Trophoblast cell (in vitro differentiated cells and primary cell): ENCODE results near the gene CD40LG.

Experiments
- DNase-seq, 2 donors: peaks; one replicate each; pipeline ENCODE4 v3.0.0-alpha.2; 2016
- H2AFZ ChIP-seq: 2 replicates; pipeline ENCODE4 v1.6.1; 2013; ENCODE audit warnings: low read length, moderate library complexity, mild to moderate bottlenecking; ENCODE audit not compliant: insufficient read depth, poor library complexity
- H2AK5ac ChIP-seq: 2 replicates; pipeline ENCODE4 v1.6.1; 2013; ENCODE audit warnings: mild to moderate bottlenecking, low read length
- H2BK120ac ChIP-seq: 2 replicates; pipeline ENCODE4 v1.6.1; 2013; ENCODE audit warnings: low read length, mild to moderate bottlenecking, moderate library complexity; ENCODE audit not compliant: insufficient read depth, poor library complexity
- H2BK12ac ChIP-seq: 2 replicates; pipeline ENCODE4 v1.6.1; 2013; ENCODE audit warnings: mild to moderate bottlenecking, low read length, moderate library complexity
- H2BK5ac ChIP-seq: 2 replicates; pipeline ENCODE4 v1.6.1; 2013; ENCODE audit warnings: low read length, low read depth, moderate library complexity, mild to moderate bottlenecking; ENCODE audit not compliant: poor library complexity
- H3K14ac ChIP-seq: 2 replicates; pipeline ENCODE4 v1.6.1; 2013; ENCODE audit warnings: mild to moderate bottlenecking, low read length
- H3K18ac ChIP-seq: 2 replicates; pipeline ENCODE4 v1.6.1; 2013; ENCODE audit warnings: mild to moderate bottlenecking, low read length
- H3K23ac ChIP-seq: 2 replicates; pipeline ENCODE4 v1.6.1; 2013; ENCODE audit warnings: low read length
- H3K27ac ChIP-seq: 2 replicates; pipeline ENCODE4 v1.5.1; 2013; ENCODE audit warnings: low read depth, mild to moderate bottlenecking, inconsistent platforms, low read length, moderate library complexity
- H3K27me3 ChIP-seq: 2 replicates; pipeline ENCODE4 v1.6.1; 2013; ENCODE audit warnings: inconsistent platforms, mild to moderate bottlenecking, low read length, moderate library complexity; ENCODE audit not compliant: insufficient read depth
- H3K36me3 ChIP-seq, 2 experiments: 1 replicate in 1 of 2; 2 replicates in 1 of 2; pipeline ENCODE4 v1.6.1; 2013; ENCODE audit warnings: low read length in 2 of 2, mild to moderate bottlenecking in 2 of 2, moderate library complexity in 1 of 2; ENCODE audit not compliant: insufficient read depth in 2 of 2, control insufficient read depth in 1 of 2
- H3K4ac ChIP-seq: 2 replicates; pipeline ENCODE4 v1.6.1; 2013; ENCODE audit warnings: low read depth, mild to moderate bottlenecking, low read length, moderate library complexity
- H3K4me1 ChIP-seq, 2 experiments: 1 replicate in 1 of 2; 2 replicates in 1 of 2; pipeline ENCODE4 v1.6.1; 2013; ENCODE audit warnings: low read length in 2 of 2, mild to moderate bottlenecking in 2 of 2, moderate library complexity in 1 of 2; ENCODE audit not compliant: insufficient read depth in 2 of 2, control insufficient read depth in 1 of 2
- H3K4me2 ChIP-seq: 2 replicates; pipeline ENCODE4 v1.6.1; 2013; ENCODE audit warnings: inconsistent platforms, mild to moderate bottlenecking, low read length, moderate library complexity
- H3K4me3 ChIP-seq: 2 replicates; pipeline ENCODE4 v1.5.1; 2013; ENCODE audit warnings: mild to moderate bottlenecking, low read depth, low read length, inconsistent platforms
- H3K79me1 ChIP-seq: one replicate; pipeline ENCODE4 v1.6.1; 2013; ENCODE audit warnings: low read length
- H3K79me2 ChIP-seq: 2 replicates; pipeline ENCODE4 v1.6.1; 2013; ENCODE audit warnings: low read length, mild to moderate bottlenecking; ENCODE audit not compliant: control insufficient read depth, insufficient read depth, poor library complexity
- H3K9ac ChIP-seq: 2 replicates; pipeline ENCODE4 v1.6.1; 2013; ENCODE audit warnings: mild to moderate bottlenecking, low read length
- H3K9me3 ChIP-seq: 2 replicates; pipeline ENCODE4 v1.6.1; 2013; ENCODE audit warnings: low read depth, mild to moderate bottlenecking, control low read depth, inconsistent platforms, low read length; ENCODE audit not compliant: insufficient read depth
- H4K12ac ChIP-seq: 2 replicates; pipeline ENCODE4 v1.6.1; 2013; ENCODE audit warnings: low read depth, mild to moderate bottlenecking, low read length, moderate library complexity
- H4K8ac ChIP-seq: 2 replicates; pipeline ENCODE4 v1.6.1; 2013; ENCODE audit warnings: low read depth, mild to moderate bottlenecking, low read length, moderate library complexity
- H4K91ac ChIP-seq: one replicate; pipeline ENCODE4 v1.6.1; 2013; ENCODE audit warnings: low read depth, mild to moderate bottlenecking, low read length, moderate library complexity
- WGBS: extraction: QIAGEN DNeasy Blood & Tissue Kit; methylation state at CpG from one replicate; pipeline ENCODE4 v1.1.7; 2013; ENCODE audit warnings: missing lambda C conversion rate; ENCODE audit not compliant: insufficient read length, insufficient coverage; ENCODE audit errors: extremely low coverage; 5-methylcytosine and 5-hydroxymethylcytosine counted together

Gene CD40LG

GRCh38 chrX:136626891-136627290 is 21.1 kb upstream of the CD40LG start:
- H3K27me3 ChIP-seq: no peaks in the 10 kb centered on the region
- H3K14ac ChIP-seq: no peak overlapping the region
- H4K12ac ChIP-seq: no peak overlapping the region
- no peak overlapping the region for H3K23ac ChIP-seq
- H3K79me2 ChIP-seq: no peaks in the 10 kb centered on the region
- no peak overlapping the region for H2AFZ ChIP-seq
- no peak overlapping the region for H2BK12ac ChIP-seq
- H3K27ac ChIP-seq: no peak overlapping the region
- no peaks in the 10 kb centered on the region for H3K9me3 ChIP-seq
- H3K9ac ChIP-seq: no peak overlapping the region
- no peak overlapping the region for H3K4me2 ChIP-seq
- H4K8ac ChIP-seq: no peak overlapping the region
- H3K4ac ChIP-seq: no peak overlapping the region
- H2BK5ac ChIP-seq: no peak overlapping the region
- H3K4me3 ChIP-seq: no peak overlapping the region
- no peaks in the 10 kb centered on the region for H3K79me1 ChIP-seq
- no peak overlapping the region for H2AK5ac ChIP-seq
- H3K18ac ChIP-seq: no peak overlapping the region
- no peak overlapping the region for H4K91ac ChIP-seq
- DNase-seq: no peak
- H3K36me3 ChIP-seq: no peaks in the 10 kb centered on the region
- no peaks in the 10 kb centered on the region for H3K4me1 ChIP-seq
- no peak overlapping the region for H2BK120ac ChIP-seq
- WGBS: no CpG with 5 or more reads among the region's 1 CpG

GRCh38 chrX:136627409-136627808 is 20.5 kb upstream of the CD40LG start:
- Histone ChIP-seq H3K14ac (no peak overlapping the region), H4K8ac (no peak overlapping the region), H3K4me1 (no peaks in the 10 kb centered on the region), H2BK5ac (no peak overlapping the region), H3K4me3 (no peak overlapping the region), H3K36me3 (no peaks in the 10 kb centered on the region), H3K23ac (no peak overlapping the region), H2AK5ac (no peak overlapping the region), H2BK120ac (no peak overlapping the region), H4K12ac (no peak overlapping the region), H3K18ac (no peak overlapping the region), H3K4me2 (no peak overlapping the region), H3K4ac (no peak overlapping the region), H3K79me2 (no peaks in the 10 kb centered on the region), H4K91ac (no peak overlapping the region), H3K27ac (no peak overlapping the region), H2BK12ac (no peak overlapping the region), H3K9ac (no peak overlapping the region), H3K79me1 (no peaks in the 10 kb centered on the region), H3K9me3 (no peaks in the 10 kb centered on the region), H3K27me3 (no peaks in the 10 kb centered on the region), H2AFZ (no peak overlapping the region)
- no peak for DNase-seq
- no CpG with 5 or more reads among the region's 4 CpGs for WGBS

GRCh38 chrX:136629084-136629750 is 18.7 kb upstream of the CD40LG start:
- no peaks in the 10 kb centered on the region for H3K27me3 ChIP-seq
- WGBS: no CpG with 5 or more reads among the region's 6 CpGs

GRCh38 chrX:136630881-136631280 is 17.1 kb upstream of the CD40LG start:
- no CpG with 5 or more reads among the region's 1 CpG for WGBS
- no peaks in the 10 kb centered on the region for H3K27me3 ChIP-seq
- H3K9me3 ChIP-seq: no peaks in the 10 kb centered on the region
- no peak overlapping the region for H4K91ac ChIP-seq
- H3K4me2 ChIP-seq: no peak overlapping the region
- no peak overlapping the region for H3K23ac ChIP-seq
- no peak for DNase-seq
- H2BK5ac ChIP-seq: no peak overlapping the region
- H3K14ac ChIP-seq: no peak overlapping the region
- H4K12ac ChIP-seq: no peak overlapping the region
- H3K27ac ChIP-seq: no peak overlapping the region
- H3K18ac ChIP-seq: no peak overlapping the region
- H2BK120ac ChIP-seq: no peak overlapping the region
- no peak overlapping the region for H2BK12ac ChIP-seq
- no peak overlapping the region for H2AK5ac ChIP-seq
- no peaks in the 10 kb centered on the region for H3K79me1 ChIP-seq
- H4K8ac ChIP-seq: no peak overlapping the region
- H3K36me3 ChIP-seq: no peaks in the 10 kb centered on the region
- H3K4ac ChIP-seq: no peak overlapping the region
- H3K9ac ChIP-seq: no peak overlapping the region
- no peak overlapping the region for H2AFZ ChIP-seq
- no peak overlapping the region for H3K4me3 ChIP-seq
- H3K4me1 ChIP-seq: no peaks in the 10 kb centered on the region
- H3K79me2 ChIP-seq: no peaks in the 10 kb centered on the region

More at GRCh38 chrX:136629084-136629750, 18.7 kb upstream of the CD40LG start:
- no peak overlapping the region for H3K4me2 ChIP-seq
- no peaks in the 10 kb centered on the region for H3K4me1 ChIP-seq
- no peak overlapping the region for H3K27ac ChIP-seq
- H3K18ac ChIP-seq: no peak overlapping the region
- no peaks in the 10 kb centered on the region for H3K36me3 ChIP-seq
- no peak overlapping the region for H3K23ac ChIP-seq
- no peak overlapping the region for H3K4ac ChIP-seq
- H3K4me3 ChIP-seq: no peak overlapping the region
- DNase-seq: no peak
- H4K91ac ChIP-seq: no peak overlapping the region
- no peak overlapping the region for H2AFZ ChIP-seq
- H4K12ac ChIP-seq: no peak overlapping the region
- H2BK120ac ChIP-seq: no peak overlapping the region
- no peak overlapping the region for H3K9ac ChIP-seq
- no peak overlapping the region for H2BK12ac ChIP-seq
- no peak overlapping the region for H3K14ac ChIP-seq
- no peak overlapping the region for H2AK5ac ChIP-seq
- H3K79me1 ChIP-seq: no peaks in the 10 kb centered on the region
- H3K9me3 ChIP-seq: no peaks in the 10 kb centered on the region
- H2BK5ac ChIP-seq: no peak overlapping the region
- H3K79me2 ChIP-seq: no peaks in the 10 kb centered on the region
- no peak overlapping the region for H4K8ac ChIP-seq
